NK-92 treated with Interleukin-12 subunit alpha and Interleukin-12 subunit beta, amount 100 ng/mL, for 24 hours (cell line): ENCODE results near the gene GPR179.
"Not testable (repeated sequence)": the region's sequence is repeated elsewhere in the genome, so short reads cannot be mapped to it uniquely, and the experiment has no call there.

ENCODE experiments used
- DNase-seq: peaks from one replicate; lab custom pipeline; 2025; lab: John Stamatoyannopoulos, UW

Gene GPR179

DNA sequence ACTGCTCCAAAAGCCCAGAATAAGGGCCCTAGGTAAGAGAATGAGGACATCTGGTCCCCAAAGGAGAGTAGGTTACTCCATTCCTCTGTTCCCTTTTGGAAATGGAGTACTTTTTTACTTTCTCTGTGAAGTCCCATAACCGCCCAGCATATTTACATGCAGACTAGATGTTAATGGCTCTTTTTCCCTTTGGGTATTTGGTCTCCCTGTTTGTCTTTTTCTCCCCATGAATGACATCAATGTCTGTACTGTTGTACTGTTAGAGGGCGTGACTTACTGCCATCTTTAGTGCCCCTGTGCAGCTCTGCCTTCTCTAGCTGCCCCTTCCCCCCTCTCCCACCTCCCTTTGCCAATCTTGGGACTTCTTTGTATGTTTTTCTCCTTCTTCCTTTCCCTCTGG is 19.0 kb downstream of the GPR179 start:
- no peak for DNase-seq

GRCh38 chr17:38324141-38324697 is 19.5 kb downstream of the GPR179 start:
- no peak for DNase-seq

- DNase-seq = no peak
Measured at GRCh38 chr17:38322897-38323296, 20.9 kb downstream of the GPR179 start.

- peak; percentile 29 for DNase-seq
Measured at GRCh38 chr17:38322156-38322779, 21.5 kb downstream of the GPR179 start.

DNA sequence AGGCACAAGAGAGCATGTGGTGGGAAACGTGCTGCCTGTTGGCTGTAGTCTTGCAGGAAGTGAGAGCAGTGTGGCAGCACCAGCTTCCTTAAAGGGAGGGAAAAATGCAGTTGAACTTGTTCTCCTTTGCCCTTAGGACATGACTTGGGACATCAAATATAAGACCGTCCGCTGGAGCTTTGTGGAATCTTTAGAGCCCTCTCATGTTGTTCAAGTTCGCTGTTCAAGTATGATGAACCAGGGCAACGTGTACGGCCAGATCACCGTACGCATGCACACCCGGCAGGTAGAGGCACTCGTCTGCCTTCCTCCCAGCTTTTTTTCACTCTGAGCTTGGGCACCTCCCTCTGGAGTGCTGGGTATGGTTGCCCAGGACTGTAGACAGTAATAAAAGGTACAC is 23.3 kb downstream of the GPR179 start:
- no peak for DNase-seq

DNA sequence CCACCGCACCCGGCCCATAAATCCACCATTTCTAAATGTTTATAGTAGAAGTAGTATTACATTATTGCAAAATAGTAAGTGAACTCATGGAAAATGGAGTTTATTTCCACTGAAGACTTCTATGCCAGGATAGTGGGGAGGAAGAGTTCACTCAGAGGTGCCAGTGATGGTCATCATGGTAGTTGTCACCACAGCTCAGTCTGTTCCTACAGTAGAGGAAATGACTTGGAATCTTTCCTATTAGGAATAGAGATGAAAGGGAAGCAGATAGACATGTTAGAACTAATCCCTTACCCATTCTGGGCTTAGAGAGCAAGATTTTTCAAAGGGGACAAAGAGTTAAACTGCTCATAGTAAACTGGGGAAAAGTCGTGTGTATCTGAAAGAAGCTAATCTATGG is 26.7 kb downstream of the GPR179 start:
- DNase-seq = no peak

DNA sequence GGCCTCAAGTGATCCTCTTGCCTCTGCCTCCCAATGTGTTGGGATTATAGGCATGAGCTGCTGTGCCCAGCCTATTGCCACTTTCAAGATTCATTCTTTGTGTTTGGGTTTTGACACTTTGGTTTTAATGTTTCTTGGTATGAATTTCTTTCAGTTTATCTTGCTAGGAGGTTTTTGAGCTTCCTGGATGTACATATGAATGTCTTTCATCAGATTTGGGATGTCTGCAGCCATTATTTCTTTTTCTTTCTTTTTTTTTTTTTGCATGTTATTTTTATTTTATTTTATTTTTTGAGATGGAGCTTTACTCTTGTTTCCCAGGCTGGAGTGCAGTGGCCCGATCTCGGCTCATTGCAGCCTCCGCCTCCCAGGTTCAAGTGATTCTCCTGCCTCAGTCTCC is 28.3 kb downstream of the GPR179 start:
- no peak for DNase-seq

DNA sequence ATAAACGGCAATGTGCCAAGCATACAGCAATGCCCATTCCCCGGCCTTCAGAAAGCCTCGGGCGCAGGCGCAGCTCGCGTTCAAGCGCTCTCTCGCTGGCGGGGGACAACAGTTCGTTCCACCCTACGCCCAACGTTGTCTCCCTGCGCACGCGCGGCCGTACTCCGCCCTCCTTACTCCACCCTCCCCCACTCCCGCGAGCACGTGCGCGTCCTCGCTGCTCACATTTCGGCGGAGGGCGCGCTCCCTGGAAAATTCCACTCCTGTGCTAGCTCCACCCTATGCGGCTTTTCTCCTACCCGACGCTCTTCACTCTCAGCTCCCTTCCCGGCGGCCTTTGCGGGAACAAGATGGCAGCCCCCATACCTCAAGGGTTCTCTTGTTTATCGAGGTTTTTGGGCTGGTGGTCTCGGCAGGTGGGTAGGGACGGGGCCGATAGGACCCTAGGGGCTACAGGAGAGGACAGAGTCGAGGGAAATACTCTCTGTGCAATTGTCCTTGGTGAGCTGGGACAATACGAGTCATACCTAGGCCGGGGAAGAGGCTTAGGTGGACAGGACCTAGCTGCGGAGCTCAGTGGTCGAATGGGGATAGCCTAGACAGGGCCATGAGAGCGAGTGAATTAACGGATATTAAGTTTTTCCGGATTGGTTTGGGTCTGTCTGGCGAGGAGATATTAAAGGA is 46.8 kb downstream of the GPR179 start, which contains the start of gene MRPL45:
TSS of gene MRPL45 (plus strand) at position 335 of the 684 bp plus-strand sequence. CDS start at position 351, 16 bp downstream.
- DNase-seq = peak; percentile 95

- DNase-seq = not testable (repeated sequence)
Measured at GRCh38 chr17:38295602-38296365, 48.0 kb downstream of the GPR179 start.

GRCh38 chr17:38289760-38290159 is 54.0 kb downstream of the GPR179 start:
- DNase-seq = not testable (repeated sequence)

DNA sequence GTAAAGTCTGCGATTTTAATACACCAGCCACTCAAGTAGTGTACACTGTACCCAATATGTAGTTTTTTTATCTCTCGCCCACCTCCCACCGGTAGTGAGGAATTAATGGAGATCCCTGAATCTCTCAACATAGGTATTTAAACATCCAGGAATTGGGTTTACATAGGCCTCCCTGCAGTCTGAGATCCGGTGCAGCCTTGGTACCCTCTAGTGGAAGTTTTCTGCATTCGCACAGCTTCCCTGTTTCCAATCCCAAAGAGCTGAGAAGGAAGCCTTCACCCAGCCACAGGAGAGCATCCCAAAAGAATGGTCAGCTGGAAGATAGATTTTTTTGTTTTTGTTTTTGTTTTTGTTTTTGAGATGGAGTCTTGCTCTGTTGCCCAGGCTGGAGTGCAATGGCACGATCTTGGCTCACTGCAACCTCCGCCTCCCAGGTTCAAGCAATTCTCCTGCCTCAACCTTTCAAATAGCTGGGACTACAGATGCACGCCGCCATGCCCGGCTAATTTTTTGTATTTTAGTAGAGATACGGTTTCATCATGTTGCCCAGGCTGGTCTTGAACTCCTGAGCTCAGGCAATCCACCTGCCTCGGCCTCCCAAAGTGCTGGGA is 55.4 kb downstream of the GPR179 start:
- not testable (repeated sequence) for DNase-seq

DNA sequence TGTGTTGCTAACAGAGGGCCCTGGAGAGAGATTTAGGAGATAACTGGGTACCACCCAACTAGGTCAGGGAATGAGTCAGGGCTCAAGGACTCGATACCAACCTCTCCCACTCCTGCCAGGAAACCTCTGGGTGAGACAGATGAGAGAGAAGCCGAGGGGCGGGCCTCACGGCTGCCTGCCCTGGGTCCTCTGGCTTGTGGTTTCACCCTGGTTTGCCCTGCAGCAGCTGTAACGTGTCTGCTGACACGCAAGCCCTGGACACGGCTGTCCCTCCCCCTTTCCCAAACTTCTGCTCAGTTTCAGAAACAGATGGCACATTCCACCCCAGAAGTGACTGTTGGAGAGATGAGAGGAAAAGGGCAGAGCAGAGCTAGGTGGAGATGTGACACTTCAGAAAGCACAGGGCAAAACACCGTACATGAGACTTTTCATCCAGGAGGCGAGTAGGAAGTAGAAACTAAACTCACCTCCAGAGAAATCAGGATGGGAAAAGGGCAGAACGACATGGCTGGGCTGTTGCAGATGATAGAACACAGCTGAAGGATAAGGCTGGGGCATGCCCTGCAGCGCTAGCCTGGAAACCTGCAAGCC is 57.2 kb downstream of the GPR179 start:
- DNase-seq = not testable (repeated sequence)

DNA sequence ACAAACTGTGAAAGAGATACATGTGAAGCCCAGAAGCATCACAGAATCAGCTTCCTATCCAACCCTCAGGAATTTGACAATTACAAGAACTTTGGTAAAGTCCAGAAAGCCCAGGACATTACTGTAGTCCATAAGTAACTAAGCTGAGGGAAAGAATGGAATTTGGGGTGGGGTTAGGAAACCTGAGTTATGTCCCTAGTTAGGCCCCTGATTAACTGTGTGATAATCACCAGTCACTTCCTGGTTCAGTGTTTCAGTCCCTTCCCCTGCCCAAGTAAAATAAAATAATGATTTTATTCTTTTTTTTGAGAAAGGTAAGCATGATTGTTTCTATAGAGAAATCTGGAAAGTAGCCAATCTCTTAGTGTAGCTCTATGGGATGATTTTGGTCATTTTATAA is 57.8 kb downstream of the GPR179 start:
- not testable (repeated sequence) for DNase-seq
